IMR-90 (cell line): Measurements from ENCODE around the gene EXOC6B. TPM values are rescaled to one million over a fixed set of nuclear protein-coding genes. Genes with fewer than 3 reads are reported as not detected.

Experiments
- ATAC-seq: fragments of 200-7000 bp; cut with Tn5 transposase; 2 replicates; pipeline ENCODE4 v1.9.1; 2020; ENCODE audit warnings: low read depth, mild to moderate bottlenecking, moderate library complexity
- BruUV-seq: library from RNA; stranded (reverse); fragments of 400-500 nt; replicated peaks from 2 replicates; lab custom pipeline; 2021; lab: Mats Ljungman, UMichigan
- CTCF ChIA-PET: fragments of 300-600 bp; formaldehyde crosslinking; extraction: SDS; loops from one replicate; lab custom pipeline; 2021; ENCODE audit warnings: antibody characterized with exemption; lab: Yijun Ruan, JAX
- POLR2A ChIA-PET: fragments of 300-600 bp; sonication (Branson Sonifier 250); formaldehyde crosslinking; loops from one replicate; lab custom pipeline; 2022; ENCODE audit warnings: antibody characterized with exemption; ENCODE audit not compliant: unreplicated experiment; lab: Charles Lee
- DNase-seq: peaks from one replicate; pipeline ENCODE4 v3.0.0; 2013
- H2AFZ ChIP-seq: replicated peaks from 2 replicates; pipeline ENCODE3; 2013; ENCODE audit warnings: low read length, mild to moderate bottlenecking; ENCODE audit not compliant: poor library complexity
- H2AK5ac ChIP-seq: 2 replicates; pipeline ENCODE4 v1.6.1; 2013; ENCODE audit warnings: low read depth, low read length, inconsistent platforms
- H2AK9ac ChIP-seq: replicated peaks from 2 replicates; pipeline ENCODE3; 2013; ENCODE audit warnings: mild to moderate bottlenecking, low read depth, low read length, moderate library complexity; ENCODE audit not compliant: poor library complexity
- H2BK120ac ChIP-seq: 2 replicates; pipeline ENCODE4 v1.6.1; 2013; ENCODE audit warnings: low read depth, low read length, inconsistent platforms
- H2BK15ac ChIP-seq: 3 replicates; pipeline ENCODE4 v1.6.1; 2013; ENCODE audit warnings: low read depth, low read length, inconsistent platforms
- H2BK20ac ChIP-seq: 2 replicates; pipeline ENCODE4 v1.6.1; 2013; ENCODE audit warnings: low read depth, mild to moderate bottlenecking, inconsistent platforms, low read length, moderate library complexity
- H2BK5ac ChIP-seq: 2 replicates; pipeline ENCODE4 v1.6.1; 2013; ENCODE audit warnings: mild to moderate bottlenecking, low read depth, low read length, inconsistent platforms; ENCODE audit not compliant: poor library complexity, severe bottlenecking
- H3K14ac ChIP-seq: replicated peaks from 2 replicates; pipeline ENCODE4 v1.6.1; 2013; ENCODE audit warnings: low read depth, low read length, inconsistent platforms
- H3K18ac ChIP-seq: 2 replicates; pipeline ENCODE4 v1.6.1; 2013; ENCODE audit warnings: low read depth, low read length, control low read depth
- H3K23ac ChIP-seq: 2 replicates; pipeline ENCODE4 v1.6.1; 2013; ENCODE audit warnings: low read depth, low read length, inconsistent platforms
- H3K27ac ChIP-seq: 2 replicates; pipeline ENCODE4 v1.5.1; 2013; ENCODE audit warnings: mild to moderate bottlenecking, control low read depth, low read length; ENCODE audit not compliant: insufficient read depth
- H3K27me3 ChIP-seq: 2 replicates; pipeline ENCODE4 v1.6.1; 2013; ENCODE audit warnings: low read length; ENCODE audit not compliant: control insufficient read depth, insufficient read depth
- H3K36me3 ChIP-seq: 2 replicates; pipeline ENCODE4 v1.6.1; 2013; ENCODE audit warnings: low read length, mixed read lengths; ENCODE audit not compliant: control insufficient read depth, insufficient read depth
- H3K4ac ChIP-seq: 2 replicates; pipeline ENCODE4 v1.6.1; 2013; ENCODE audit warnings: low read depth, low read length, inconsistent platforms
- H3K4me1 ChIP-seq: 2 replicates; pipeline ENCODE4 v1.6.1; 2013; ENCODE audit warnings: low read length, mixed read lengths; ENCODE audit not compliant: control insufficient read depth, insufficient read depth
- H3K4me2 ChIP-seq: 2 replicates; pipeline ENCODE4 v1.6.1; 2013; ENCODE audit warnings: low read depth, mild to moderate bottlenecking, control low read depth, low read length, moderate library complexity
- H3K4me3 ChIP-seq: 2 replicates; pipeline ENCODE4 v1.5.1; 2013; ENCODE audit warnings: low read depth, mild to moderate bottlenecking, control low read depth, low read length, moderate library complexity; ENCODE audit not compliant: insufficient read depth
- H3K56ac ChIP-seq: 2 replicates; pipeline ENCODE4 v1.6.1; 2013; ENCODE audit warnings: low read length, inconsistent platforms; ENCODE audit not compliant: insufficient read depth; ENCODE audit errors: extremely low read depth
- H3K79me1 ChIP-seq, 2 experiments: 2 replicates each; pipeline ENCODE4 v1.6.1; 2013; ENCODE audit warnings: low read length in 2 of 2, inconsistent platforms in 1 of 2, low read depth in 1 of 2
- H3K9ac ChIP-seq: 2 replicates; pipeline ENCODE4 v1.6.1; 2013; ENCODE audit warnings: low read depth, low read length, control low read depth
- H3K9me1 ChIP-seq: 2 replicates; pipeline ENCODE4 v1.6.1; 2013; ENCODE audit warnings: low read length, inconsistent platforms; ENCODE audit not compliant: insufficient read depth
- H3K9me3 ChIP-seq: 2 replicates; pipeline ENCODE4 v1.6.1; 2013; ENCODE audit warnings: low read length; ENCODE audit not compliant: control insufficient read depth, insufficient read depth
- H4K20me1 ChIP-seq: 2 replicates; pipeline ENCODE4 v1.6.1; 2013; ENCODE audit warnings: low read length, inconsistent platforms; ENCODE audit not compliant: insufficient read depth
- H4K5ac ChIP-seq: 2 replicates; pipeline ENCODE4 v1.6.1; 2013; ENCODE audit warnings: mild to moderate bottlenecking, low read depth, low read length, control low read depth
- H4K8ac ChIP-seq, 2 experiments: 2 replicates each; pipeline ENCODE4 v1.6.1; 2013; ENCODE audit warnings: low read depth in 2 of 2, low read length in 2 of 2, control low read depth in 1 of 2, inconsistent platforms in 1 of 2
- H4K91ac ChIP-seq: 2 replicates; pipeline ENCODE4 v1.6.1; 2013; ENCODE audit warnings: low read depth, low read length, inconsistent platforms; ENCODE audit not compliant: insufficient read depth
- BHLHE40 ChIP-seq: fragments of 150-350 bp; IDR thresholded peaks from 2 replicates; pipeline ENCODE4 v1.6.1; 2016; ENCODE audit warnings: mild to moderate bottlenecking, low read depth, low read length
- CEBPB ChIP-seq: IDR thresholded peaks from 2 replicates; pipeline ENCODE4 v1.6.1; 2012; ENCODE audit warnings: low read depth, low read length, improper control_type of control experiment
- CHD1 ChIP-seq: IDR thresholded peaks from 2 replicates; pipeline ENCODE4 v1.6.1; 2012; ENCODE audit warnings: low read depth, low read length, improper control_type of control experiment
- CTCF ChIP-seq: conservative IDR thresholded peaks from 2 replicates; pipeline ENCODE4 v1.5.1; 2012; ENCODE audit warnings: mild to moderate bottlenecking, low read depth, low read length, improper control_type of control experiment
- ELK1 ChIP-seq: fragments of 150-350 bp; IDR thresholded peaks from 2 replicates; pipeline ENCODE4 v1.6.1; 2016; ENCODE audit warnings: low read depth, mild to moderate bottlenecking, low read length, moderate library complexity, borderline replicate concordance
- MAFK ChIP-seq: IDR thresholded peaks from 2 replicates; pipeline ENCODE4 v1.6.1; 2012; ENCODE audit warnings: low read depth, low read length, improper control_type of control experiment
- MAZ ChIP-seq: IDR thresholded peaks from 2 replicates; pipeline ENCODE4 v1.6.1; 2012; ENCODE audit warnings: low read depth, mild to moderate bottlenecking, low read length, improper control_type of control experiment, moderate library complexity, borderline replicate concordance
- MXI1 ChIP-seq: IDR thresholded peaks from 2 replicates; pipeline ENCODE4 v1.6.1; 2012; ENCODE audit warnings: low read depth, mild to moderate bottlenecking, low read length, moderate library complexity, borderline replicate concordance
- NFE2L2 ChIP-seq: fragments of 150-350 bp; IDR thresholded peaks from 2 replicates; pipeline ENCODE4 v1.6.1; 2016; ENCODE audit warnings: low read depth, mild to moderate bottlenecking, low read length
- POLR2A ChIP-seq: IDR thresholded peaks from 2 replicates; pipeline ENCODE4 v1.6.1; 2012; ENCODE audit warnings: mild to moderate bottlenecking, low read depth, low read length
- RAD21 ChIP-seq: IDR thresholded peaks from 2 replicates; pipeline ENCODE4 v1.6.1; 2012; ENCODE audit warnings: low read length, improper control_type of control experiment
- RFX5 ChIP-seq: IDR thresholded peaks from 2 replicates; pipeline ENCODE4 v1.8.0; 2012; ENCODE audit warnings: low read depth, mild to moderate bottlenecking, low read length, moderate library complexity
- SMC3 ChIP-seq: fragments of 150-350 bp; IDR thresholded peaks from 2 replicates; pipeline ENCODE4 v1.6.1; 2016; ENCODE audit warnings: low read depth, mild to moderate bottlenecking, antibody characterized with exemption, low read length, moderate library complexity
- WGBS, 2 experiments: methylation state at CpG; one replicate each; pipeline versions ENCODE4 v1.1.5 to v1.1.7; 2013; ENCODE audit warnings: missing lambda C conversion rate in 2 of 2; ENCODE audit not compliant: insufficient read length in 1 of 2; ENCODE audit errors: extremely low coverage in 2 of 2; 5-methylcytosine and 5-hydroxymethylcytosine counted together
- dilution Hi-C: fragments of 300-500 bp; cut with HindIII; formaldehyde crosslinking; loops from one replicate; pipeline ENCODE4 v1.14.3; 2018; ENCODE audit warnings: low sequenced_read_pairs; ENCODE audit not compliant: unreplicated experiment
- in situ Hi-C: fragments of 300-500 bp; cut with MboI; formaldehyde crosslinking; loops from 3 replicates; pipeline ENCODE4 v1.14.3; 2019; ENCODE audit warnings: low sequenced_read_pairs, inconsistent platforms, mixed read lengths
- intact Hi-C: fragments of 100-400 bp; cut with micrococcal nuclease; formaldehyde crosslinking; loops from 2 replicates; pipeline ENCODE4 v1.10.0; 2022
- polyA plus RNA-seq, 3 experiments: library from polyadenylated mRNA; depleted of rRNA; stranded (reverse); fragments of >200 nt; gene quantifications; 2 replicates each; pipeline ENCODE4 v1.2.3, GENCODE V29; 2012; ENCODE audit warnings: low replicate concordance in 1 of 3
- total RNA-seq: library from RNA; depleted of rRNA; stranded (reverse); fragments of >200 nt; gene quantifications from 2 replicates; pipeline ENCODE4 v1.2.3, GENCODE V29; 2012

EXOC6B gene
- total and polyA plus RNA-seq, 2 of the 4 experiments (the other 2 are of a cell fraction) = 10.2 to 29.4 TPM

DNA sequence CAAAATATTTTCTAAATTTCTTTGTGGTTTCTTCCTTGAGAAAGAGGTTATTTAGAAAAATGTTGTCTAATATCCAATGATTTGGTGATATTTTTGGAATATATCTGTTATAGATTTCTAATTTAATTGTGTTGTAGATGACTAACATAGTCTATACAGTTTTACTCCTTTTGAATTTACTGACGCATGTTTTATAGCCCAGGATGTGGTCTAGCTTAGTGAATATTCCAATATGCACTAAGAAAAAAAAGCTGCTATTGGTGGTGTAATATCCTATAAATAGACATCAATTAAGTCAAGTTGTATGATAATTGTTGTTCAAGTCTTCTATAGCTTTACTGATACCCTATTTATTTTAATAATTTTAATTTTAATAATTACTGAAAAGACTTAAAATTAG is 437.6 kb downstream of the EXOC6B start:
- CTCF ChIA-PET = no interaction called here
- intact Hi-C loops = no loop called here
- H4K91ac ChIP-seq = no peak overlapping the region
- POLR2A ChIA-PET = no interaction called here
- no peak overlapping the region for H2AFZ ChIP-seq
- no peaks in the 10 kb centered on the region for H3K27me3 ChIP-seq
- DNase-seq (no peak), ATAC-seq (no peak)
- WGBS, 2 experiments = no CpG with 5 or more reads among the region's 1 CpG
- H3K79me1 ChIP-seq = no peaks in the 10 kb centered on the region; a peak in 1 of 4 replicates
- H3K4me1 ChIP-seq = no peaks in the 10 kb centered on the region
- no peaks in the 10 kb centered on the region for H4K20me1 ChIP-seq
- no peak overlapping the region for H3K56ac ChIP-seq
- H4K8ac ChIP-seq = no peak overlapping the region
- H4K5ac ChIP-seq = no peak overlapping the region
- in situ Hi-C loops = no loop called here
- H2AK5ac ChIP-seq = no peak overlapping the region
- no peak overlapping the region for H2BK15ac ChIP-seq
- no peak for TF ChIP-seq MAFK
- TF ChIP-seq NFE2L2 = no peak
- TF ChIP-seq BHLHE40 = no peak
- TF ChIP-seq CTCF = no peak
- no peak for TF ChIP-seq SMC3
- TF ChIP-seq CEBPB = no peak
- TF ChIP-seq POLR2A = no peak
- TF ChIP-seq CHD1 = no peak
- TF ChIP-seq RAD21 = no peak
- no peak for TF ChIP-seq MAZ
- no peak for TF ChIP-seq MXI1
- no peak for TF ChIP-seq ELK1
- no peak for TF ChIP-seq RFX5
- no peak overlapping the region for H3K27ac ChIP-seq
- H3K14ac ChIP-seq = no peak overlapping the region
- H2BK120ac ChIP-seq = no peak overlapping the region
- no peaks in the 10 kb centered on the region for H3K36me3 ChIP-seq
- dilution Hi-C loops = no loop called here
- H3K18ac ChIP-seq = no peak overlapping the region
- no peaks in the 10 kb centered on the region for H3K9me1 ChIP-seq
- H3K4me3 ChIP-seq = no peak overlapping the region
- no peak overlapping the region for H3K4me2 ChIP-seq
- no peak overlapping the region for H2BK20ac ChIP-seq
- no peak overlapping the region for H3K4ac ChIP-seq
- H2AK9ac ChIP-seq = no peak overlapping the region
- H2BK5ac ChIP-seq = no peak overlapping the region
- BruUV-seq = no TSS peak
- H3K9ac ChIP-seq = no peak overlapping the region
- peaks cover 3% of the 10 kb centered on the region; the same call in 1 of the 2 replicates for H3K9me3 ChIP-seq
- no peak overlapping the region for H3K23ac ChIP-seq
